K562 (cell line): ENCODE data around the gene SNRNP40. TPM values are rescaled to one million over a fixed set of nuclear protein-coding genes. Genes with fewer than 3 reads are reported as not detected.

ENCODE experiments used
- ARID1B ChIP-seq: fragments of 450-650 bp; IDR thresholded peaks from 2 replicates; pipeline ENCODE4 v1.6.1; 2016; ENCODE audit warnings: antibody characterized with exemption, mild to moderate bottlenecking, inconsistent platforms
- ID3 ChIP-seq, 2 experiments: fragments of 250-450 bp in 1 of 2; fragments of 450-650 bp in 1 of 2; sonication (Bioruptor Pico) in 1 of 2; IDR thresholded peaks; 2 replicates each; pipeline versions ENCODE4 v1.6.1 to v1.8.0; 2016 to 2021; ENCODE audit warnings: mild to moderate bottlenecking in 2 of 2, moderate library complexity in 2 of 2, missing compliant biosample characterization in 1 of 2, missing genetic modification characterization in 1 of 2
- MCM3 ChIP-seq: fragments of 450-650 bp; IDR thresholded peaks from 2 replicates; pipeline ENCODE4 v1.6.1; 2016
- MITF ChIP-seq: IDR thresholded peaks from 2 replicates; pipeline ENCODE4 v1.6.1; 2014; ENCODE audit warnings: antibody characterized with exemption
- MTA1 ChIP-seq: fragments of 450-650 bp; IDR thresholded peaks from 2 replicates; pipeline ENCODE4 v1.6.1; 2017; ENCODE audit warnings: borderline replicate concordance
- NBN ChIP-seq: fragments of 450-650 bp; IDR thresholded peaks from 2 replicates; pipeline ENCODE4 v1.6.1; 2016; ENCODE audit warnings: low read depth, mild to moderate bottlenecking
- POU5F1 ChIP-seq: fragments of 150-350 bp; IDR thresholded peaks from 2 replicates; pipeline ENCODE4 v1.6.1; 2014; ENCODE audit warnings: borderline replicate concordance, low read length, low read depth, mild to moderate bottlenecking; ENCODE audit not compliant: partially characterized antibody
- PTBP1 ChIP-seq: fragments of 200-400 bp; formaldehyde crosslinking; IDR thresholded peaks from 2 replicates; pipeline ENCODE4 v1.6.1; 2017; ENCODE audit warnings: low read depth, low read length
- SIRT6 ChIP-seq: IDR thresholded peaks from one replicate; pipeline ENCODE4 v1.6.1; 2012; ENCODE audit warnings: low read depth, mild to moderate bottlenecking, control low read depth, inconsistent platforms, low read length, moderate library complexity
- TAF1 ChIP-seq: IDR thresholded peaks from 2 replicates; pipeline ENCODE4 v1.6.1; 2011; ENCODE audit warnings: mild to moderate bottlenecking, low read length, moderate library complexity; ENCODE audit not compliant: insufficient read depth, control insufficient read depth, severe bottlenecking; ENCODE audit errors: extremely low read depth
- TAF7 ChIP-seq: fragments of 450-650 bp; IDR thresholded peaks from 2 replicates; pipeline ENCODE4 v1.6.1; 2016; ENCODE audit warnings: missing genetic modification characterization, missing compliant biosample characterization
- TBP ChIP-seq: optimal IDR thresholded peaks from 2 replicates; pipeline ENCODE3; 2011; ENCODE audit warnings: low read depth, low read length, improper control_type of control experiment
- U2AF1 ChIP-seq: fragments of 200-400 bp; formaldehyde crosslinking; optimal IDR thresholded peaks from 2 replicates; pipeline ENCODE3; 2017; ENCODE audit warnings: mild to moderate bottlenecking, low read depth, low read length, moderate library complexity
- ZBTB11 ChIP-seq, 3 experiments: fragments of 200-800 bp in 1 of 3; fragments of 250-450 bp in 1 of 3; fragments of 450-650 bp in 1 of 3; sonication (Bioruptor Pico) in 1 of 3; sonication (Bioruptor generic) in 1 of 3; formaldehyde crosslinking in 1 of 3; IDR thresholded peaks; 2 replicates each; pipeline versions ENCODE4 v1.6.1 to v1.8.0; 2016 to 2022; ENCODE audit warnings: mild to moderate bottlenecking in 2 of 3, missing genetic modification characterization in 2 of 3, missing compliant biosample characterization in 1 of 3, moderate library complexity in 1 of 3
- ZNF134 ChIP-seq: fragments of 250-450 bp; sonication (Bioruptor Pico); conservative IDR thresholded peaks from 2 replicates; pipeline ENCODE4 v1.4.0; 2020
- ZNF197 ChIP-seq: fragments of 200-800 bp; sonication (Bioruptor generic); IDR thresholded peaks from 2 replicates; pipeline ENCODE4 v1.6.1; 2016; ENCODE audit warnings: low read depth, missing genetic modification characterization, missing compliant biosample characterization
- ZNF3 ChIP-seq: fragments of 250-450 bp; sonication (Bioruptor Pico); IDR thresholded peaks from 2 replicates; pipeline ENCODE4 v1.5.0; 2021; ENCODE audit warnings: mild to moderate bottlenecking, moderate library complexity
- ZNF512 ChIP-seq: IDR thresholded peaks from 2 replicates; pipeline ENCODE4 v1.6.1; 2016; ENCODE audit warnings: missing genetic modification characterization, missing compliant biosample characterization
- ZNF668 ChIP-seq: fragments of 250-450 bp; sonication (Bioruptor Pico); IDR thresholded peaks from 2 replicates; pipeline ENCODE4 v1.8.0; 2022; ENCODE audit warnings: mild to moderate bottlenecking, inconsistent platforms
- polyA plus RNA-seq, 8 experiments: library from polyadenylated mRNA; depleted of rRNA in 4 of 8; stranded (reverse) in 5 of 8; unstranded in 3 of 8; fragments of >200 nt; fragmentation: Nextera tagmentation in 2 of 8; fragmentation: Illumina TruSeq in 1 of 8; extraction: Ambion mirVana in 2 of 8; extraction: Trizol in 1 of 8; gene quantifications; 2 replicates each; pipeline versions ENCODE4 v1.2.1 to v1.2.3, GENCODE V29; 2011 to 2014; ENCODE audit warnings: inconsistent platforms in 1 of 8, missing spikeins in 1 of 8
- total RNA-seq, 7 experiments: library from RNA; depleted of rRNA in 6 of 7; stranded (reverse); fragments of >200 nt in 6 of 7; fragmentation: Illumina TruSeq in 2 of 7; extraction: Trizol in 2 of 7; gene quantifications; 2 replicates each; pipeline versions ENCODE4 v1.2.1 to v1.2.3, GENCODE V29; 2011 to 2021; ENCODE audit warnings: low replicate concordance in 1 of 7

SNRNP40 gene
- total and polyA plus RNA-seq, 9 of the 15 experiments (the other 6 are each of a cell fraction or from before 2014, with no cell fraction given), result 48.7 to 278 (median 163) TPM

GRCh38 chr1:31296486-31297276, at the start of gene SNRNP40, which contains the start of gene ZCCHC17 (continued):
- TF ChIP-seq MITF (no peak), ARID1B (no peak), PTBP1 (no peak), ID3 (CRISPR knock-in tag; IDR thresholded peaks at IDR 0.05) (no peak), ID3 (tag; IDR thresholded peaks at IDR 0.05) (peak; percentile 18; the same call in 1 of the 2 replicates), ZNF668 (CRISPR knock-in tag) (no peak), TAF7 (tag) (peak; percentile 91), TBP (peak; percentile 92), SIRT6 (no peak), TAF1 (peak; percentile 96), MTA1 (no peak), U2AF1 (no peak), ZNF512 (tag) (no peak), POU5F1 (peak; percentile 17), ZBTB11 (CRISPR knock-in tag; IDR thresholded peaks at IDR 0.05) (no peak), ZNF3 (CRISPR knock-in tag) (no peak), MCM3 (no peak), NBN (no peak; the same call in 1 of the 2 replicates), ZNF197 (CRISPR knock-in tag) (0 out of 2 replicates have a peak, but pooled peaks have one; percentile 7), ZNF134 (CRISPR knock-in tag) (no peak)
